HG03064 (cell line): ENCODE data around the gene SLC1A7.

ENCODE experiments used
- ATAC-seq: cut with Tn5 transposase; IDR thresholded peaks from one replicate; pipeline ENCODE4 v1.9.1; 2021; ENCODE audit warnings: low read depth; ENCODE audit not compliant: unreplicated experiment

Gene SLC1A7

GRCh38 chr1:53117836-53118235, 24.6 kb downstream of the SLC1A7 start:
- no peak for ATAC-seq

- ATAC-seq = no peak
Observed at GRCh38 chr1:53116933-53117600, 25.4 kb downstream of the SLC1A7 start.

- ATAC-seq = no peak
Observed at GRCh38 chr1:53116307-53116810, 26.1 kb downstream of the SLC1A7 start.

- no peak for ATAC-seq
Observed at GRCh38 chr1:53115403-53116306, 26.8 kb downstream of the SLC1A7 start.

- no peak for ATAC-seq
Observed at GRCh38 chr1:53114581-53115400, 27.6 kb downstream of the SLC1A7 start.

GRCh38 chr1:53114090-53114489, 28.3 kb downstream of the SLC1A7 start:
- no peak for ATAC-seq

GRCh38 chr1:53112861-53113260, 29.6 kb downstream of the SLC1A7 start:
- no peak for ATAC-seq

- no peak for ATAC-seq
Observed at GRCh38 chr1:53112271-53112774, 30.1 kb downstream of the SLC1A7 start.

- no peak for ATAC-seq
Observed at GRCh38 chr1:53111693-53112092, 30.7 kb downstream of the SLC1A7 start.

- no peak for ATAC-seq
Observed at GRCh38 chr1:53111073-53111556, 31.3 kb downstream of the SLC1A7 start.

- no peak for ATAC-seq
Observed at GRCh38 chr1:53110370-53111072, 31.9 kb downstream of the SLC1A7 start.

- ATAC-seq = no peak
Observed at GRCh38 chr1:53108646-53109580, 33.5 kb downstream of the SLC1A7 start.

GRCh38 chr1:53107570-53108322, 34.7 kb downstream of the SLC1A7 start:
- no peak for ATAC-seq

- ATAC-seq = no peak
Observed at GRCh38 chr1:53107090-53107489, 35.3 kb downstream of the SLC1A7 start.

GRCh38 chr1:53104289-53104913, 38.0 kb downstream of the SLC1A7 start:
- no peak for ATAC-seq

GRCh38 chr1:53094533-53094919, 47.9 kb downstream of the SLC1A7 start:
- ATAC-seq = no peak

GRCh38 chr1:53093778-53094532, 48.5 kb downstream of the SLC1A7 start:
- ATAC-seq = no peak
